DOHH2 (cell line): Measurements from ENCODE around the gene SCUBE1.

Experiments used
- CTCF ChIP-seq: fragments of 200-600 bp; sonication (generic); IDR thresholded peaks from one replicate; pipeline ENCODE4 v1.5.1; 2014; ENCODE audit warnings: antibody characterized with exemption, mild to moderate bottlenecking, low read depth, low read length; ENCODE audit not compliant: poor library complexity, severe bottlenecking
- EZH2phosphoT487 ChIP-seq: fragments of 200-600 bp; sonication (generic); IDR thresholded peaks from 2 replicates; pipeline ENCODE4 v1.6.1; 2017; ENCODE audit warnings: borderline replicate concordance, mild to moderate bottlenecking, antibody characterized with exemption, low read length, moderate library complexity, mixed read lengths

- TF ChIP-seq CTCF: no peak
- no peak for TF ChIP-seq EZH2phosphoT487
Observed at GRCh38 chr22:43217285-43218030, 125.7 kb downstream of the SCUBE1 start.
